ENCODE results near the gene MYT1. TPM values are rescaled to one million over a fixed set of nuclear protein-coding genes. Genes with fewer than 3 reads are reported as not detected.

Gene MYT1
- total and polyA plus RNA-seq, 2 of the 8 experiments (the other 6 are each of a cell fraction or from before 2014, with no cell fraction given): 0.63 to 2.0 TPM

DNA sequence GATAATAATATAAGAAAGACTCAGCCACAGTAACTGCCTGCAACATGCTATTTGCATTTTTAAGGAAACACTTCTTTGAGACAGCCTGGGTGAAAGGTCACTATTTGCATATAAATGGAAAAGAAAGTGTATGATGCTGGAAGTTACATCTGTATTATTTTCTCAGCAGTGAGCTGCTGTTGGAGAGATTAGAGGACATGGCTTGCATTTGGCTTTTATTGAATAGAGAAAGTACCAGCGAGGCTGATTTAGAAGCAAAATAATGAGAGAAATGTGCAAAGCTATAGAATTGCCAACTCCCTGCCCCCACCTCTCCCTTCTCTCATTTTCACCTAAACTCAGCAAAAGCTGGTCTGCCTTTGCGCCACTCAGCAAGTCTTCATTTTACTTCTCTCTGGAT is 12.7 kb downstream of the MYT1 start:
- no peak overlapping the region for H3K18ac ChIP-seq (ENCODE audit: extremely low read depth, low read length)
- no peaks in the 10 kb centered on the region; a peak in 1 of 4 replicates for H3K9me3 ChIP-seq (ENCODE audit: insufficient read depth in 2 of 2, low read depth in 1 of 2, low read length in 1 of 2)
- peak overlapping the region; percentile 54 to 56 for H3K4me2 ChIP-seq (ENCODE audit: insufficient read depth in 1 of 2, low read depth in 2 of 2, low read length in 2 of 2)
- peaks cover 3% of the 10 kb centered on the region; the same call in 1 of the 2 replicates for H3K79me1 ChIP-seq (ENCODE audit: low read depth, low read length)
- no peak overlapping the region for H2AFZ ChIP-seq (ENCODE audit: low read length)
- H4K5ac ChIP-seq (ENCODE audit: insufficient read length, low read depth, low read length): no peak overlapping the region
- H4K20me1 ChIP-seq (replicated peaks in 1 of 2; ENCODE audit: control insufficient read depth in 1 of 2, insufficient read depth in 2 of 2, low read length in 2 of 2): peaks cover 0 to 4% of the 10 kb centered on the region in 2 experiments
- H3K4me1 ChIP-seq (replicated peaks in 1 of 4; ENCODE audit: control insufficient read depth in 3 of 4, insufficient read depth in 4 of 4, low read length in 3 of 4): peaks cover 0 to 19% (median 14%) of the 10 kb centered on the region in 4 experiments; a peak in 6 of 7 replicates
- peaks cover 0 to 12% (median 5%) of the 10 kb centered on the region in 4 experiments; a peak in 3 of 7 replicates for H3K27me3 ChIP-seq (replicated peaks in 1 of 4; ENCODE audit: control insufficient read depth in 3 of 4, extremely low read depth in 1 of 4, insufficient read depth in 3 of 4, low read length in 3 of 4)
- H3K9ac ChIP-seq (replicated peaks in 1 of 4; ENCODE audit: extremely low read depth in 1 of 4, low read depth in 3 of 4, low read length in 3 of 4): no peak overlapping the region
- no peak overlapping the region for H2BK15ac ChIP-seq (ENCODE audit: low read length)
- H2BK5ac ChIP-seq (ENCODE audit: low read depth, low read length): no peak overlapping the region
- H3K4me3 ChIP-seq (ENCODE audit: extremely low read depth in 1 of 4, insufficient read depth in 2 of 4, low read depth in 3 of 4, low read length in 4 of 4): peak overlapping the region in 3 of 4 experiments; percentile 7 to 42 (median 14); a peak in 4 of 8 replicates
- H3K23me2 ChIP-seq (ENCODE audit: low read depth, low read length): peaks cover 6% of the 10 kb centered on the region; the same call in 1 of the 2 replicates
- H3K23ac ChIP-seq (ENCODE audit: insufficient read length): no peak overlapping the region
- no peak overlapping the region for H3K4ac ChIP-seq (replicated peaks; ENCODE audit: insufficient read length, low read depth, low read length)
- H2BK20ac ChIP-seq (ENCODE audit: low read length): no peak overlapping the region
- POLR2A ChIA-PET (ENCODE audit: partially characterized antibody): interaction anchor here (0.6 to 1.0 kb wide), 3 partner anchors 15 to 44 kb away, joined by 3 to 4 read pairs (median 4); no protein-coding TSS in a partner anchor
- no peak overlapping the region for H3K14ac ChIP-seq (ENCODE audit: insufficient read length)
- H4K8ac ChIP-seq (ENCODE audit: extremely low read depth, insufficient read depth, low read length): no peak overlapping the region
- no peak overlapping the region for H3K27ac ChIP-seq (ENCODE audit: low read depth, low read length)
- WGBS, 2 experiments (ENCODE audit: extremely low coverage in 1 of 2, insufficient coverage in 1 of 2, insufficient read length in 1 of 2, insufficient replicate concordance in 2 of 2, low coverage in 1 of 2, low lambda C conversion rate in 2 of 2, missing lambda C conversion rate in 1 of 2): 4% methylated on average over 1 of the region's 2 CpGs; no CpG with 5 or more reads in 1 of the 2 experiments
- CTCF ChIA-PET (ENCODE audit: partially characterized antibody): interaction anchor here (0.6 to 1.9 kb wide), 7 partner anchors 8 to 61 kb away, joined by 3 to 4 read pairs (median 3); no protein-coding TSS in a partner anchor
- no peak overlapping the region for H3K56ac ChIP-seq (replicated peaks; ENCODE audit: insufficient read length, low read depth, low read length)
- FAIRE-seq (no peak), DNase-seq (ENCODE audit: low read depth in 1 of 2, low spot score in 2 of 2) (no peak)
- H3K36me3 ChIP-seq (ENCODE audit: control insufficient read depth in 2 of 4, insufficient read depth in 4 of 4, low read length in 3 of 4): no peaks in the 10 kb centered on the region; a peak in 1 of 8 replicates
- H2BK120ac ChIP-seq (replicated peaks; ENCODE audit: low read depth, low read length): no peak overlapping the region
- TF ChIP-seq SP1 (IDR thresholded peaks at IDR 0.05; ENCODE audit: low read depth, low read length): 0 out of 2 replicates have a peak, but pooled peaks have one; percentile 10
- TF ChIP-seq, protein P1, sequence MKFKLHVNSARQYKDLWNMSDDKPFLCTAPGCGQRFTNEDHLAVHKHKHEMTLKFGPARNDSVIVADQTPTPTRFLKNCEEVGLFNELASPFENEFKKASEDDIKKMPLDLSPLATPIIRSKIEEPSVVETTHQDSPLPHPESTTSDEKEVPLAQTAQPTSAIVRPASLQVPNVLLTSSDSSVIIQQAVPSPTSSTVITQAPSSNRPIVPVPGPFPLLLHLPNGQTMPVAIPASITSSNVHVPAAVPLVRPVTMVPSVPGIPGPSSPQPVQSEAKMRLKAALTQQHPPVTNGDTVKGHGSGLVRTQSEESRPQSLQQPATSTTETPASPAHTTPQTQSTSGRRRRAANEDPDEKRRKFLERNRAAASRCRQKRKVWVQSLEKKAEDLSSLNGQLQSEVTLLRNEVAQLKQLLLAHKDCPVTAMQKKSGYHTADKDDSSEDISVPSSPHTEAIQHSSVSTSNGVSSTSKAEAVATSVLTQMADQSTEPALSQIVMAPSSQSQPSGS (IDR thresholded peaks at IDR 0.05; ENCODE audit: low read length): no peak
- H3K79me2 ChIP-seq (ENCODE audit: control insufficient read depth in 1 of 2, insufficient read depth in 2 of 2, low read length in 2 of 2): peaks cover 0 to 5% of the 10 kb centered on the region in 2 experiments; a peak in 2 of 4 replicates
- no peak overlapping the region for H2BK12ac ChIP-seq (ENCODE audit: low read depth, low read length)
- no peak overlapping the region for H4K91ac ChIP-seq (replicated peaks; ENCODE audit: insufficient read length, low read length)
- no peak overlapping the region for H2AK5ac ChIP-seq (ENCODE audit: low read depth, low read length)

Data from H1 (cell line).